HG03280 (cell line): ENCODE results near the gene NKX2-4.
"Not testable (repeated sequence)": the region's sequence is repeated elsewhere in the genome, so short reads cannot be mapped to it uniquely, and the experiment has no call there.

ENCODE experiments used
- ATAC-seq: cut with Tn5 transposase; IDR thresholded peaks from one replicate; pipeline ENCODE4 v1.9.1; 2021; ENCODE audit warnings: mild to moderate bottlenecking, moderate library complexity; ENCODE audit not compliant: unreplicated experiment

NKX2-4 gene

GRCh38 chr20:21397341-21398108, at the start of gene NKX2-4:
TSS of gene NKX2-4 (minus strand) at chr20:21397526. CDS start at chr20:21397399, 127 bp downstream.
- no peak for ATAC-seq

- ATAC-seq, result no peak
Measured at GRCh38 chr20:21437816-21438215, 40.5 kb upstream of the NKX2-4 start.

- ATAC-seq, result no peak
Measured at GRCh38 chr20:21437248-21437647, 39.9 kb upstream of the NKX2-4 start.

- no peak for ATAC-seq
Measured at GRCh38 chr20:21436205-21436604, 38.9 kb upstream of the NKX2-4 start.

GRCh38 chr20:21435576-21435975, 38.2 kb upstream of the NKX2-4 start:
- ATAC-seq, result no peak

GRCh38 chr20:21433329-21433890, 36.1 kb upstream of the NKX2-4 start:
- ATAC-seq, result no peak

GRCh38 chr20:21432911-21433310, 35.6 kb upstream of the NKX2-4 start:
- no peak for ATAC-seq

GRCh38 chr20:21430020-21430419, 32.7 kb upstream of the NKX2-4 start:
- ATAC-seq, result no peak

GRCh38 chr20:21424846-21425245, 27.5 kb upstream of the NKX2-4 start:
- ATAC-seq, result no peak

GRCh38 chr20:21423712-21424111, 26.4 kb upstream of the NKX2-4 start:
- not testable (repeated sequence) for ATAC-seq

GRCh38 chr20:21421601-21422236, 24.4 kb upstream of the NKX2-4 start:
- no peak for ATAC-seq

- not testable (repeated sequence) for ATAC-seq
Measured at GRCh38 chr20:21419147-21419546, 21.8 kb upstream of the NKX2-4 start.

GRCh38 chr20:21413996-21414395, 16.7 kb upstream of the NKX2-4 start:
- not testable (repeated sequence) for ATAC-seq

GRCh38 chr20:21411725-21412124, 14.4 kb upstream of the NKX2-4 start:
- ATAC-seq, result no peak

GRCh38 chr20:21399005-21399475, 1.7 kb upstream of the NKX2-4 start:
- no peak for ATAC-seq

- ATAC-seq, result no peak
Measured at GRCh38 chr20:21398109-21399004, 1.0 kb upstream of the NKX2-4 start.

- no peak for ATAC-seq
Measured at GRCh38 chr20:21396599-21397340, 556 bp downstream of the NKX2-4 start.

- ATAC-seq, result no peak
Measured at GRCh38 chr20:21395666-21396598, 1.4 kb downstream of the NKX2-4 start.

GRCh38 chr20:21395051-21395665, 2.2 kb downstream of the NKX2-4 start:
- ATAC-seq, result no peak
